GM23338 (cell line): Measurements from ENCODE around the gene OLIG1. TPM values are rescaled to one million over a fixed set of nuclear protein-coding genes. Genes with fewer than 3 reads are reported as not detected.

Experiments
- ATAC-seq: fragments of 200-7000 bp; cut with Tn5 transposase; 3 replicates; pipeline ENCODE4 v1.9.1; 2020
- DNase-seq: peaks from one replicate; pipeline ENCODE4 v3.0.0-alpha.2; 2015; ENCODE audit warnings: low spot score
- H2AFZ ChIP-seq: fragments of 200-600 bp; sonication (generic); 2 replicates; pipeline ENCODE4 v1.8.0; 2016; ENCODE audit warnings: antibody characterized with exemption, mild to moderate bottlenecking, moderate library complexity
- H3F3A ChIP-seq: fragments of 200-600 bp; sonication (generic); replicated peaks from 2 replicates; pipeline ENCODE4 v1.8.0; 2017; ENCODE audit warnings: antibody characterized with exemption, mixed run types, low read depth
- H3K27ac ChIP-seq: fragments of 200-600 bp; sonication (generic); 2 replicates; pipeline ENCODE4 v1.6.1; 2016; ENCODE audit warnings: low read depth
- H3K27me3 ChIP-seq: fragments of 200-600 bp; sonication (generic); 2 replicates; pipeline ENCODE4 v1.8.0; 2016; ENCODE audit warnings: mild to moderate bottlenecking, mixed run types, moderate library complexity; ENCODE audit not compliant: insufficient read depth
- H3K36me3 ChIP-seq: fragments of 200-600 bp; sonication (generic); 2 replicates; pipeline ENCODE4 v1.8.0; 2016; ENCODE audit warnings: mild to moderate bottlenecking; ENCODE audit not compliant: insufficient read depth
- H3K4me1 ChIP-seq: fragments of 200-600 bp; sonication (generic); 2 replicates; pipeline ENCODE4 v1.8.0; 2016; ENCODE audit warnings: mild to moderate bottlenecking, moderate library complexity; ENCODE audit not compliant: insufficient read depth
- H3K4me2 ChIP-seq: fragments of 200-600 bp; sonication (generic); 2 replicates; pipeline ENCODE4 v1.7.1; 2017; ENCODE audit warnings: mixed run types
- H3K4me3 ChIP-seq: fragments of 200-600 bp; sonication (generic); 2 replicates; pipeline ENCODE4 v1.6.1; 2016; ENCODE audit warnings: mixed run types
- H3K79me2 ChIP-seq: fragments of 200-600 bp; sonication (generic); replicated peaks from 2 replicates; pipeline ENCODE4 v1.8.0; 2017; ENCODE audit warnings: mild to moderate bottlenecking; ENCODE audit not compliant: insufficient read depth
- H3K9me2 ChIP-seq: fragments of 200-600 bp; sonication (generic); 2 replicates; pipeline ENCODE4 v1.8.0; 2017; ENCODE audit not compliant: insufficient read depth
- H4K20me1 ChIP-seq: fragments of 200-600 bp; sonication (generic); replicated peaks from 2 replicates; pipeline ENCODE4 v1.8.0; 2017; ENCODE audit warnings: mild to moderate bottlenecking; ENCODE audit not compliant: insufficient read depth
- H3K27ac Mint-ChIP-seq: 2 replicates; pipeline ENCODE4 v1.8.0; 2020; ENCODE audit warnings: inconsistent platforms, mild to moderate bottlenecking, moderate library complexity, mixed read lengths
- H3K27me3 Mint-ChIP-seq: 3 replicates; pipeline ENCODE4 v1.8.0; 2022; ENCODE audit warnings: low read depth, mild to moderate bottlenecking, moderate library complexity, mixed read lengths, inconsistent platforms; ENCODE audit not compliant: insufficient read depth, poor library complexity
- H3K36me3 Mint-ChIP-seq: 3 replicates; pipeline ENCODE4 v1.8.0; 2021; ENCODE audit warnings: low read depth, mild to moderate bottlenecking, inconsistent platforms, moderate library complexity, mixed read lengths
- H3K4me1 Mint-ChIP-seq: 3 replicates; pipeline ENCODE4 v1.8.0; 2020; ENCODE audit warnings: mild to moderate bottlenecking, inconsistent platforms, mixed read lengths
- H3K4me3 Mint-ChIP-seq: 3 replicates; pipeline ENCODE4 v1.8.0; 2021; ENCODE audit warnings: moderate library complexity, mild to moderate bottlenecking, inconsistent platforms, mixed read lengths
- H3K9me3 Mint-ChIP-seq: 3 replicates; pipeline ENCODE4 v1.8.0; 2020; ENCODE audit warnings: moderate library complexity, mild to moderate bottlenecking, inconsistent platforms, mixed read lengths
- CREB1 ChIP-seq: fragments of 250-450 bp; sonication (Bioruptor Pico); IDR thresholded peaks from 2 replicates; pipeline ENCODE4 v1.5.0; 2020; ENCODE audit warnings: low read depth, mild to moderate bottlenecking, moderate library complexity
- EZH2 ChIP-seq: fragments of 200-600 bp; sonication (generic); IDR thresholded peaks from one replicate; pipeline ENCODE4 v1.8.0; 2017; ENCODE audit warnings: antibody characterized with exemption, mild to moderate bottlenecking, low read depth; ENCODE audit not compliant: unreplicated experiment
- EZH2phosphoT487 ChIP-seq: fragments of 200-600 bp; sonication (generic); IDR thresholded peaks from one replicate; pipeline ENCODE4 v1.8.1; 2018; ENCODE audit warnings: antibody characterized with exemption; ENCODE audit not compliant: unreplicated experiment
- JUNB ChIP-seq: IDR thresholded peaks from one replicate; pipeline ENCODE4 v1.6.1; 2016; ENCODE audit warnings: antibody characterized with exemption; ENCODE audit not compliant: unreplicated experiment
- NANOG ChIP-seq: IDR thresholded peaks from 2 replicates; pipeline ENCODE4 v1.6.1; 2016; ENCODE audit warnings: antibody characterized with exemption, borderline replicate concordance
- POLR2AphosphoS5 ChIP-seq: IDR thresholded peaks from 2 replicates; pipeline ENCODE4 v1.6.1; 2016; ENCODE audit warnings: antibody characterized with exemption, low read depth
- STAT1 ChIP-seq: IDR thresholded peaks from one replicate; pipeline ENCODE4 v1.6.1; 2016; ENCODE audit warnings: antibody characterized with exemption; ENCODE audit not compliant: unreplicated experiment
- ZNF114 ChIP-seq: fragments of 250-450 bp; sonication (Bioruptor Pico); IDR thresholded peaks from 2 replicates; pipeline ENCODE4 v1.5.0; 2020; ENCODE audit warnings: mild to moderate bottlenecking, moderate library complexity
- ZNF331 ChIP-seq: fragments of 250-450 bp; sonication (Bioruptor Pico); IDR thresholded peaks from 2 replicates; pipeline ENCODE4 v1.5.0; 2020; ENCODE audit warnings: low read depth, mild to moderate bottlenecking, moderate library complexity
- polyA plus RNA-seq: library from polyadenylated mRNA; unstranded; fragments of >200 nt; fragmentation: Nextera tagmentation; extraction: Ambion mirVana; gene quantifications from 2 replicates; pipeline ENCODE4 v1.2.1, GENCODE V29; 2016
- total RNA-seq: library from RNA; depleted of rRNA; stranded (reverse); fragments of >200 nt; shearing (Covaris generic); gene quantifications from 2 replicates; pipeline ENCODE4 v1.2.3, GENCODE V29; 2014
- TF ChIP-seq, protein P1 (sequence below), 2 experiments: fragments of 200-600 bp in 1 of 2; sonication (generic) in 1 of 2; conservative IDR thresholded peaks; 2 replicates each; pipeline versions ENCODE4 v1.5.1 to v1.6.1; 2016 to 2017; ENCODE audit warnings: antibody characterized with exemption in 2 of 2, low read depth in 2 of 2, mild to moderate bottlenecking in 2 of 2, moderate library complexity in 1 of 2
- TF ChIP-seq, protein P2 (sequence below): fragments of 250-450 bp; sonication (Bioruptor Pico); IDR thresholded peaks from 2 replicates; pipeline ENCODE4 v1.5.0; 2020; ENCODE audit warnings: mild to moderate bottlenecking, moderate library complexity
- TF ChIP-seq, protein P3 (sequence below): IDR thresholded peaks from 2 replicates; pipeline ENCODE4 v1.6.1; 2016; ENCODE audit warnings: antibody characterized with exemption
- TF ChIP-seq, protein P4 (sequence below): IDR thresholded peaks from one replicate; pipeline ENCODE4 v1.6.1; 2018; ENCODE audit warnings: antibody characterized with exemption; ENCODE audit not compliant: unreplicated experiment

OLIG1 gene
- total and polyA plus RNA-seq, 2 experiments from 2014 or later, result 0.14 to 0.81 TPM

DNA sequence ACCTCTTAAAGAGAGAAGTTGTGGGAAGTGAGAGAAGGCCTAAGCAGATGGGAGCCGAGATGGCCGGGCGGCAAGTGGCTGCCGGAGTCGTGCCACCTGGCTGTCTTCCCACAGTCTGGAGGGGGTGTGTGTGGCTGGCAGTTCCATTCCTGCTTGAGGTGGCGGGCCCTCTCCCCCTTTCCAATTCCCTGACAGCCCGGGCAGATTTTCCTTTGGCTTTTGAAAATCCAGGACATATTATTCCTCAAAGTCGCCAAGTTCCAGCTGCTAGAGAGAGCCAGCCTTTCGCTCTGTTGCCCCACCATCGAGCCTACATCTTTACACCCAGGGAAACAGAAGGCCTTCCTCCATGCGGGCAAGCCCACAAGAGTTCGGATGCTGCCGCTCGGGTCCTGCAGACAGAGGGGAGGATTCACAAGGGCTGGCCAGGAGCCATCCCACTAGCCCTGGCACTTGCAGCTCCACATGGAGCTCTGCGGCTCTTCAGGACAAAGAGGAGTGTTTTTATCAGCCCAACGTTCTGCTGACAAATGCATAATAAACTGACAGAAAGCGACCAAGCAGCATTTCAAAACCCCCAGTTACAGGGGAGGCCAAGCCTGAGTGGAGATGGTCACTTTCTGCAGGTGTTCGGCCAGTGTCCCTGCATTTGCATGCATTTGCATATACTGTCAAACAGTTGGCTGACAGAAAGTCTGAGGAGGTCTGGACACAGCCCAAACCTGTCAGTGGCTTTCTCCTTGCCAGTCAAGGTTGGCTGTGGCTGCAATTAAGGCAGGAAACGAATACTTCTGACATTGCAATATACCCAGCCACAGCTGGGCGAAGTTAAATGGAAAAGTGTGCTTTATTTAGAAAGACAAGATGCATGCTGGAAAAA lies 45.9 kb downstream of the OLIG1 start:
- peaks cover 9% of the 10 kb centered on the region for H3K27me3 Mint-ChIP-seq
- no peak overlapping the region for H3K4me3 Mint-ChIP-seq
- Histone ChIP-seq H3K9me2 (no peaks in the 10 kb centered on the region), H3K27me3 (peaks cover 12% of the 10 kb centered on the region), H4K20me1 (no peaks in the 10 kb centered on the region), H3K4me1 (peaks cover 56% of the 10 kb centered on the region), H2AFZ (peak overlapping the region; percentile 85), H3K4me3 (no peak overlapping the region), H3K4me2 (0 out of 2 replicates have a peak overlapping the region, but pooled peaks have one; percentile 51), H3K36me3 (no peaks in the 10 kb centered on the region), H3K79me2 (no peaks in the 10 kb centered on the region), H3F3A (peaks cover 3% of the 10 kb centered on the region; the same call in 1 of the 2 replicates), H3K27ac (no peak overlapping the region)
- H3K9me3 Mint-ChIP-seq, result no peaks in the 10 kb centered on the region
- DNase-seq (no peak), ATAC-seq (peak; percentile 39)
- H3K27ac Mint-ChIP-seq, result no peak overlapping the region
- H3K36me3 Mint-ChIP-seq, result no peaks in the 10 kb centered on the region
- H3K4me1 Mint-ChIP-seq, result peaks cover 56% of the 10 kb centered on the region
- TF ChIP-seq STAT1, result no peak
- no peak for TF ChIP-seq EZH2
- no peak for TF ChIP-seq ZNF331
- TF ChIP-seq, protein P1, sequence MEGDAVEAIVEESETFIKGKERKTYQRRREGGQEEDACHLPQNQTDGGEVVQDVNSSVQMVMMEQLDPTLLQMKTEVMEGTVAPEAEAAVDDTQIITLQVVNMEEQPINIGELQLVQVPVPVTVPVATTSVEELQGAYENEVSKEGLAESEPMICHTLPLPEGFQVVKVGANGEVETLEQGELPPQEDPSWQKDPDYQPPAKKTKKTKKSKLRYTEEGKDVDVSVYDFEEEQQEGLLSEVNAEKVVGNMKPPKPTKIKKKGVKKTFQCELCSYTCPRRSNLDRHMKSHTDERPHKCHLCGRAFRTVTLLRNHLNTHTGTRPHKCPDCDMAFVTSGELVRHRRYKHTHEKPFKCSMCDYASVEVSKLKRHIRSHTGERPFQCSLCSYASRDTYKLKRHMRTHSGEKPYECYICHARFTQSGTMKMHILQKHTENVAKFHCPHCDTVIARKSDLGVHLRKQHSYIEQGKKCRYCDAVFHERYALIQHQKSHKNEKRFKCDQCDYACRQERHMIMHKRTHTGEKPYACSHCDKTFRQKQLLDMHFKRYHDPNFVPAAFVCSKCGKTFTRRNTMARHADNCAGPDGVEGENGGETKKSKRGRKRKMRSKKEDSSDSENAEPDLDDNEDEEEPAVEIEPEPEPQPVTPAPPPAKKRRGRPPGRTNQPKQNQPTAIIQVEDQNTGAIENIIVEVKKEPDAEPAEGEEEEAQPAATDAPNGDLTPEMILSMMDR (conservative IDR thresholded peaks at IDR 0.05; ENCODE audit: low read depth in 2 of 2), result no peak
- no peak for TF ChIP-seq CREB1
- TF ChIP-seq ZNF114 (CRISPR knock-in tag), result no peak
- TF ChIP-seq, protein P2, sequence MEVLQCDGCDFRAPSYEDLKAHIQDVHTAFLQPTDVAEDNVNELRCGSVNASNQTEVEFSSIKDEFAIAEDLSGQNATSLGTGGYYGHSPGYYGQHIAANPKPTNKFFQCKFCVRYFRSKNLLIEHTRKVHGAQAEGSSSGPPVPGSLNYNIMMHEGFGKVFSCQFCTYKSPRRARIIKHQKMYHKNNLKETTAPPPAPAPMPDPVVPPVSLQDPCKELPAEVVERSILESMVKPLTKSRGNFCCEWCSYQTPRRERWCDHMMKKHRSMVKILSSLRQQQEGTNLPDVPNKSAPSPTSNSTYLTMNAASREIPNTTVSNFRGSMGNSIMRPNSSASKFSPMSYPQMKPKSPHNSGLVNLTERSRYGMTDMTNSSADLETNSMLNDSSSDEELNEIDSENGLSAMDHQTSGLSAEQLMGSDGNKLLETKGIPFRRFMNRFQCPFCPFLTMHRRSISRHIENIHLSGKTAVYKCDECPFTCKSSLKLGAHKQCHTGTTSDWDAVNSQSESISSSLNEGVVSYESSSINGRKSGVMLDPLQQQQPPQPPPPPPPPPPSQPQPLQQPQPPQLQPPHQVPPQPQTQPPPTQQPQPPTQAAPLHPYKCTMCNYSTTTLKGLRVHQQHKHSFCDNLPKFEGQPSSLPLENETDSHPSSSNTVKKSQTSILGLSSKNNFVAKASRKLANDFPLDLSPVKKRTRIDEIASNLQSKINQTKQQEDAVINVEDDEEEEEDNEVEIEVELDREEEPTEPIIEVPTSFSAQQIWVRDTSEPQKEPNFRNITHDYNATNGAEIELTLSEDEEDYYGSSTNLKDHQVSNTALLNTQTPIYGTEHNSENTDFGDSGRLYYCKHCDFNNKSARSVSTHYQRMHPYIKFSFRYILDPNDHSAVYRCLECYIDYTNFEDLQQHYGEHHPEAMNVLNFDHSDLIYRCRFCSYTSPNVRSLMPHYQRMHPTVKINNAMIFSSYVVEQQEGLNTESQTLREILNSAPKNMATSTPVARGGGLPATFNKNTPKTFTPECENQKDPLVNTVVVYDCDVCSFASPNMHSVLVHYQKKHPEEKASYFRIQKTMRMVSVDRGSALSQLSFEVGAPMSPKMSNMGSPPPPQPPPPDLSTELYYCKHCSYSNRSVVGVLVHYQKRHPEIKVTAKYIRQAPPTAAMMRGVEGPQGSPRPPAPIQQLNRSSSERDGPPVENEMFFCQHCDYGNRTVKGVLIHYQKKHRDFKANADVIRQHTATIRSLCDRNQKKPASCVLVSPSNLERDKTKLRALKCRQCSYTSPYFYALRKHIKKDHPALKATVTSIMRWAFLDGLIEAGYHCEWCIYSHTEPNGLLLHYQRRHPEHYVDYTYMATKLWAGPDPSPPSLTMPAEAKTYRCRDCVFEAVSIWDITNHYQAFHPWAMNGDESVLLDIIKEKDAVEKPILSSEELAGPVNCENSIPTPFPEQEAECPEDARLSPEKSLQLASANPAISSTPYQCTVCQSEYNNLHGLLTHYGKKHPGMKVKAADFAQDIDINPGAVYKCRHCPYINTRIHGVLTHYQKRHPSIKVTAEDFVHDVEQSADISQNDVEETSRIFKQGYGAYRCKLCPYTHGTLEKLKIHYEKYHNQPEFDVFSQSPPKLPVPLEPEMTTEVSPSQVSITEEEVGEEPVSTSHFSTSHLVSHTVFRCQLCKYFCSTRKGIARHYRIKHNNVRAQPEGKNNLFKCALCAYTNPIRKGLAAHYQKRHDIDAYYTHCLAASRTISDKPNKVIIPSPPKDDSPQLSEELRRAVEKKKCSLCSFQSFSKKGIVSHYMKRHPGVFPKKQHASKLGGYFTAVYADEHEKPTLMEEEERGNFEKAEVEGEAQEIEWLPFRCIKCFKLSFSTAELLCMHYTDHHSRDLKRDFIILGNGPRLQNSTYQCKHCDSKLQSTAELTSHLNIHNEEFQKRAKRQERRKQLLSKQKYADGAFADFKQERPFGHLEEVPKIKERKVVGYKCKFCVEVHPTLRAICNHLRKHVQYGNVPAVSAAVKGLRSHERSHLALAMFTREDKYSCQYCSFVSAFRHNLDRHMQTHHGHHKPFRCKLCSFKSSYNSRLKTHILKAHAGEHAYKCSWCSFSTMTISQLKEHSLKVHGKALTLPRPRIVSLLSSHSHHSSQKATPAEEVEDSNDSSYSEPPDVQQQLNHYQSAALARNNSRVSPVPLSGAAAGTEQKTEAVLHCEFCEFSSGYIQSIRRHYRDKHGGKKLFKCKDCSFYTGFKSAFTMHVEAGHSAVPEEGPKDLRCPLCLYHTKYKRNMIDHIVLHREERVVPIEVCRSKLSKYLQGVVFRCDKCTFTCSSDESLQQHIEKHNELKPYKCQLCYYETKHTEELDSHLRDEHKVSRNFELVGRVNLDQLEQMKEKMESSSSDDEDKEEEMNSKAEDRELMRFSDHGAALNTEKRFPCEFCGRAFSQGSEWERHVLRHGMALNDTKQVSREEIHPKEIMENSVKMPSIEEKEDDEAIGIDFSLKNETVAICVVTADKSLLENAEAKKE (CRISPR knock-in tag), result no peak
- no peak for TF ChIP-seq POLR2AphosphoS5
- TF ChIP-seq, protein P3, sequence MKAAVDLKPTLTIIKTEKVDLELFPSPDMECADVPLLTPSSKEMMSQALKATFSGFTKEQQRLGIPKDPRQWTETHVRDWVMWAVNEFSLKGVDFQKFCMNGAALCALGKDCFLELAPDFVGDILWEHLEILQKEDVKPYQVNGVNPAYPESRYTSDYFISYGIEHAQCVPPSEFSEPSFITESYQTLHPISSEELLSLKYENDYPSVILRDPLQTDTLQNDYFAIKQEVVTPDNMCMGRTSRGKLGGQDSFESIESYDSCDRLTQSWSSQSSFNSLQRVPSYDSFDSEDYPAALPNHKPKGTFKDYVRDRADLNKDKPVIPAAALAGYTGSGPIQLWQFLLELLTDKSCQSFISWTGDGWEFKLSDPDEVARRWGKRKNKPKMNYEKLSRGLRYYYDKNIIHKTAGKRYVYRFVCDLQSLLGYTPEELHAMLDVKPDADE, result no peak
- TF ChIP-seq NANOG, result no peak
- no peak for TF ChIP-seq EZH2phosphoT487
- TF ChIP-seq JUNB, result no peak
- TF ChIP-seq, protein P4, sequence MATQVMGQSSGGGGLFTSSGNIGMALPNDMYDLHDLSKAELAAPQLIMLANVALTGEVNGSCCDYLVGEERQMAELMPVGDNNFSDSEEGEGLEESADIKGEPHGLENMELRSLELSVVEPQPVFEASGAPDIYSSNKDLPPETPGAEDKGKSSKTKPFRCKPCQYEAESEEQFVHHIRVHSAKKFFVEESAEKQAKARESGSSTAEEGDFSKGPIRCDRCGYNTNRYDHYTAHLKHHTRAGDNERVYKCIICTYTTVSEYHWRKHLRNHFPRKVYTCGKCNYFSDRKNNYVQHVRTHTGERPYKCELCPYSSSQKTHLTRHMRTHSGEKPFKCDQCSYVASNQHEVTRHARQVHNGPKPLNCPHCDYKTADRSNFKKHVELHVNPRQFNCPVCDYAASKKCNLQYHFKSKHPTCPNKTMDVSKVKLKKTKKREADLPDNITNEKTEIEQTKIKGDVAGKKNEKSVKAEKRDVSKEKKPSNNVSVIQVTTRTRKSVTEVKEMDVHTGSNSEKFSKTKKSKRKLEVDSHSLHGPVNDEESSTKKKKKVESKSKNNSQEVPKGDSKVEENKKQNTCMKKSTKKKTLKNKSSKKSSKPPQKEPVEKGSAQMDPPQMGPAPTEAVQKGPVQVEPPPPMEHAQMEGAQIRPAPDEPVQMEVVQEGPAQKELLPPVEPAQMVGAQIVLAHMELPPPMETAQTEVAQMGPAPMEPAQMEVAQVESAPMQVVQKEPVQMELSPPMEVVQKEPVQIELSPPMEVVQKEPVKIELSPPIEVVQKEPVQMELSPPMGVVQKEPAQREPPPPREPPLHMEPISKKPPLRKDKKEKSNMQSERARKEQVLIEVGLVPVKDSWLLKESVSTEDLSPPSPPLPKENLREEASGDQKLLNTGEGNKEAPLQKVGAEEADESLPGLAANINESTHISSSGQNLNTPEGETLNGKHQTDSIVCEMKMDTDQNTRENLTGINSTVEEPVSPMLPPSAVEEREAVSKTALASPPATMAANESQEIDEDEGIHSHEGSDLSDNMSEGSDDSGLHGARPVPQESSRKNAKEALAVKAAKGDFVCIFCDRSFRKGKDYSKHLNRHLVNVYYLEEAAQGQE, result no peak
